ACC112 (cell line): ENCODE measurements around the gene IGFBP5.

ENCODE experiments used
- H2AFZ ChIP-seq: fragments of 200-600 bp; sonication (generic); one replicate; pipeline ENCODE4 v1.6.0; 2017; ENCODE audit warnings: antibody characterized with exemption, low read length; ENCODE audit not compliant: unreplicated experiment
- H3K27ac ChIP-seq: fragments of 200-600 bp; sonication (generic); 2 replicates; pipeline ENCODE4 v1.5.1; 2014; ENCODE audit warnings: low read depth, mild to moderate bottlenecking, antibody characterized with exemption, low read length, moderate library complexity
- H3K27me3 ChIP-seq: fragments of 200-600 bp; sonication (generic); 2 replicates; pipeline ENCODE4 v1.6.1; 2014; ENCODE audit warnings: mild to moderate bottlenecking, antibody characterized with exemption, low read length, moderate library complexity, mixed read lengths; ENCODE audit not compliant: insufficient read depth
- H3K36me3 ChIP-seq: fragments of 200-600 bp; sonication (generic); 2 replicates; pipeline ENCODE4 v1.6.1; 2016; ENCODE audit warnings: mild to moderate bottlenecking, antibody characterized with exemption, low read length, moderate library complexity, mixed read lengths; ENCODE audit not compliant: insufficient read depth
- H3K4me1 ChIP-seq: fragments of 200-600 bp; sonication (generic); one replicate; pipeline ENCODE4 v1.6.1; 2016; ENCODE audit warnings: low read length, mixed read lengths; ENCODE audit not compliant: insufficient read depth, unreplicated experiment, control insufficient read depth
- H3K4me3 ChIP-seq: fragments of 200-600 bp; sonication (generic); 2 replicates; pipeline ENCODE4 v1.5.1; 2014; ENCODE audit warnings: mild to moderate bottlenecking, low read depth, low read length
- H3K79me2 ChIP-seq: fragments of 200-600 bp; sonication (generic); one replicate; pipeline ENCODE4 v1.6.0; 2016; ENCODE audit warnings: low read length; ENCODE audit not compliant: control insufficient read depth, unreplicated experiment, insufficient read depth

The IGFBP5 gene

DNA sequence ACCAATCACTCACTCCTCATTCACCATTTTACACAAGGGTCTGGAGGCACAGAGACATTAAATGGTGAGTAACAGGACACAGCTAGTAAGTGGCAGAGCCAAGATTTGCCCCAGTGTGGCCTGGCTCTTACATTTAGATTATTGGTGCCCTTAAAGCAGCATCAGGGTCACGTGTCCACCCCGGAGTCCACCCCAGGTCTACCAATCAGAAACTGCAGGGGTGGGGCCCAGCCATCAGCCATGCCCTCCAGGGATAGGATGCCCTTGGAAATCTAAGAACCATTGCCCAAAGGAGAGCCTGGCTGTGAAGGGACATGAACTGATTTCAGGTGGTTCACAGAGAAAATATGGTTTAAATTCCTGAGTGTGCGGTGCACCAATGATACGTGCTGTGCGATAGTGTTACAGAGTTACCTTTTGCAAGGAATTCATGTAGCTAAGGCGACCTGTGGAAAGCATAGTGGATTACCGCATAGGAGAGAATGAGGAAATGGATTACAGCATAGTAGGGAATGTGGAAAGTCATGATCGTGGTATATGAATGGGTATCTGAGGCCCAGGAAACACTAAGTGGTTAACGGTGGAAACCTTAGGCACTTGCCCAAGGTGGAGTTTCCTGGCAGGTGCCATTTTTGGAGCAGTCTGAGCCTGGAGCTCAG, 17.8 kb downstream of the IGFBP5 start:
- Histone ChIP-seq H3K4me1 (peaks cover 4% of the 10 kb centered on the region), H3K36me3 (no peaks in the 10 kb centered on the region), H3K79me2 (no peaks in the 10 kb centered on the region), H2AFZ (no peak overlapping the region), H3K4me3 (no peak overlapping the region), H3K27ac (no peak overlapping the region), H3K27me3 (peaks cover 13% of the 10 kb centered on the region; the same call in 1 of the 2 replicates)

- H3K36me3 ChIP-seq = no peaks in the 10 kb centered on the region
- H3K4me3 ChIP-seq = no peak overlapping the region
- H3K79me2 ChIP-seq = no peaks in the 10 kb centered on the region
- peaks cover 13% of the 10 kb centered on the region; the same call in 1 of the 2 replicates for H3K27me3 ChIP-seq
- H2AFZ ChIP-seq = no peak overlapping the region
- H3K4me1 ChIP-seq = no peaks in the 10 kb centered on the region
- no peak overlapping the region for H3K27ac ChIP-seq
These were observed 18.7 kb downstream of the IGFBP5 start for GRCh38 chr2:216676630-216677029.

GRCh38 chr2:216674376-216674775, 21.0 kb downstream of the IGFBP5 start:
- peaks cover 13% of the 10 kb centered on the region for H3K27me3 ChIP-seq
- no peaks in the 10 kb centered on the region for H3K79me2 ChIP-seq
- H3K36me3 ChIP-seq = no peaks in the 10 kb centered on the region
- no peak overlapping the region for H3K4me3 ChIP-seq
- H3K27ac ChIP-seq = no peak overlapping the region
- H3K4me1 ChIP-seq = no peaks in the 10 kb centered on the region
- no peak overlapping the region for H2AFZ ChIP-seq

- H3K27me3 ChIP-seq = peaks cover 13% of the 10 kb centered on the region
These were observed 21.7 kb downstream of the IGFBP5 start for GRCh38 chr2:216673609-216674008.

GRCh38 chr2:216673021-216673420, 22.3 kb downstream of the IGFBP5 start:
- H3K4me3 ChIP-seq = no peak overlapping the region

More at GRCh38 chr2:216673609-216674008, 21.7 kb downstream of the IGFBP5 start:
- no peak overlapping the region for H3K4me3 ChIP-seq
- no peak overlapping the region for H2AFZ ChIP-seq
- H3K27ac ChIP-seq = no peak overlapping the region
- no peaks in the 10 kb centered on the region for H3K36me3 ChIP-seq
- H3K79me2 ChIP-seq = no peaks in the 10 kb centered on the region
- no peaks in the 10 kb centered on the region for H3K4me1 ChIP-seq

GRCh38 chr2:216672466-216672865, 22.9 kb downstream of the IGFBP5 start:
- no peaks in the 10 kb centered on the region for H3K36me3 ChIP-seq

More at GRCh38 chr2:216673021-216673420, 22.3 kb downstream of the IGFBP5 start:
- H3K4me1 ChIP-seq = no peaks in the 10 kb centered on the region
- H3K27me3 ChIP-seq = peaks cover 13% of the 10 kb centered on the region
- no peaks in the 10 kb centered on the region for H3K36me3 ChIP-seq
- H3K27ac ChIP-seq = no peak overlapping the region
- no peak overlapping the region for H2AFZ ChIP-seq
- H3K79me2 ChIP-seq = no peaks in the 10 kb centered on the region

DNA sequence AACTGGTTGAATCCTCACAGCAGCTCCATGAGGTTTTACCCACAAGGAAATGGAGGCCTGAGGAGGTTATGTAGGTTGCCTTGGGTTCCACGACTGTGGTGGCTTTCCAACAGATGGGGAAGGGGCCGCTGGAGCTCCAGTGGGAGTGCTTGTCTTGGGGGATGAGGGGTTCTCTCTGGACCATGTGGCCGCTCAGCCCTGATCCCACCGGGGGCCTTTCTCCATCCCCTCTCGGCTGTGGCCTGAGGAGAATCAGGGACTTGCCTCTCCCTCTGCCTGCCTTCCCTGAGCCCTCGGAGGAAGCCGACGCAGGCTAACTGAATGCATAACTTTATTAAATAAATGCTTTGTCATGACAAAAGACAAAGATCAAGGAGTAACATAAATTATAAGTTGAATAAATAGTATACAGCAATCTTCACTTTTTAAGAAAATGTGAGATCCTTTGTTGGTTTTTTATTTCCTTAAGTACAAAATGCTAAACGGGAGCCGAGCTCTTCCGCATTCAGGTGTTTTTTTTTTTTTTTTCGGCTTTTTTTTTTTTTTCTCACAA, 23.5 kb downstream of the IGFBP5 start:
- Histone ChIP-seq H3K79me2 (no peaks in the 10 kb centered on the region), H3K36me3 (no peaks in the 10 kb centered on the region), H3K27ac (no peak overlapping the region), H3K27me3 (peaks cover 13% of the 10 kb centered on the region), H3K4me1 (no peaks in the 10 kb centered on the region), H3K4me3 (no peak overlapping the region), H2AFZ (no peak overlapping the region)

More at GRCh38 chr2:216672466-216672865, 22.9 kb downstream of the IGFBP5 start:
- no peaks in the 10 kb centered on the region for H3K4me1 ChIP-seq
- no peak overlapping the region for H3K27ac ChIP-seq
- no peak overlapping the region for H2AFZ ChIP-seq
- no peaks in the 10 kb centered on the region for H3K79me2 ChIP-seq
- peaks cover 13% of the 10 kb centered on the region for H3K27me3 ChIP-seq
- no peak overlapping the region for H3K4me3 ChIP-seq

GRCh38 chr2:216671081-216671411, 24.3 kb downstream of the IGFBP5 start:
- H3K27me3 ChIP-seq = peaks cover 13% of the 10 kb centered on the region
- H3K79me2 ChIP-seq = no peaks in the 10 kb centered on the region
- no peak overlapping the region for H3K4me3 ChIP-seq
- no peaks in the 10 kb centered on the region for H3K4me1 ChIP-seq
- no peaks in the 10 kb centered on the region for H3K36me3 ChIP-seq
- no peak overlapping the region for H2AFZ ChIP-seq
- no peak overlapping the region for H3K27ac ChIP-seq

DNA sequence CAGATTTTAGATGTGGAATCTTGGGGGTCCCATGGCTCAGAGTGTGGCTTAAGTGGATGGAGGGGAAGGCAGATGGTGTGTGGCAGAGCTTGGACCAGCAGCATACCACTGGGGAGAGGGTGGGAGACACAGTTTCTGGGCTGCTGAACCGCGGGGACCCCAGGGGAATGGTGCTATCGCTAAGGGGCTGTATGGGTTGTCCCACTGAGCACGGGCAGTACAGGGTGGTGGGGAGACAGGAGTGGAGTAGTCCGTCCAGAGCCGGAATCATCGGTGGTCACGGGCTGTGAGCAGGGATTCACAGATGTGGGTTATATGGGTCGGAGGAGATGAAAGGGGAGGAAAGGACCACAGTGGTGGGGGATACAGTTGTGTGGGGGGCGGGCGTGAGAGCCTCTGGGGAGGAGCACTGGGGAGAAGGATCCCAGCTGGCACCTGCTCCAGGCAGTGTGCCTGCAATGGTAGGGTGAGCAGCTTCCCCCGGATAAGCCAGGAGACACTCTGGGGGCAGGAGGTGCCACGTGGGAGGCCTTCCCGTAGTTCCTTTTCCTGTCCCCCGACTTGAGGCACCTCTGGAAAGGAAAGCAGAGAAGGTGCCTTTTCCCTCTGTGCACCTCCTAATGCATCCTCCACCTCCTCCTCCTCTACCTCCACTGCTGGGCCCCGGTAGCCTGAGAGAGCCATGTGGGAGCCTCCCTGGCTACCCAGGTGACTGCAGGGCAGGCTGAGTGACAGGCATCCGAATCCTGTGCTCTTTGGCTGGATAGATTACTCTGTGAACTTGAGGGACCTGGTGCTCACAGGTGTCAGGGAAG, 24.9 kb downstream of the IGFBP5 start:
- Histone ChIP-seq H3K27me3 (peaks cover 11% of the 10 kb centered on the region), H3K4me1 (peaks cover 5% of the 10 kb centered on the region), H3K79me2 (no peaks in the 10 kb centered on the region), H3K36me3 (no peaks in the 10 kb centered on the region), H3K27ac (no peak overlapping the region), H2AFZ (no peak overlapping the region), H3K4me3 (no peak overlapping the region)

GRCh38 chr2:216666461-216667233, 28.7 kb downstream of the IGFBP5 start:
- H3K27ac ChIP-seq = no peak overlapping the region
- no peaks in the 10 kb centered on the region for H3K36me3 ChIP-seq
- H3K4me1 ChIP-seq = peaks cover 17% of the 10 kb centered on the region
- H3K79me2 ChIP-seq = no peaks in the 10 kb centered on the region
- H2AFZ ChIP-seq = no peak overlapping the region
- no peak overlapping the region for H3K4me3 ChIP-seq
- H3K27me3 ChIP-seq = no peaks in the 10 kb centered on the region; the same call in none of the 2 replicates
